ENCODE measurements around the gene MCF2L2.
"Not testable (repeated sequence)": the region's sequence is repeated elsewhere in the genome, so short reads cannot be mapped to it uniquely, and the experiment has no call there.

Gene MCF2L2

GRCh38 chr3:183427876-183428446, 458 bp downstream of the MCF2L2 start:
- TF ChIP-seq CTBP1 (IDR thresholded peaks at IDR 0.05; ENCODE audit: borderline replicate concordance): 0 out of 2 replicates have a peak, but pooled peaks have one; percentile 28
- no peak for TF ChIP-seq NFRKB (IDR thresholded peaks at IDR 0.05)
- peak; percentile 29 for DNase-seq (ENCODE audit: extremely low spot score)
- ChIA-PET CTCF (no interaction called here), POLR2A (interaction anchor here (0.6 to 1.4 kb wide), 2 partner anchors 10 to 339 kb away, joined by 3 to 5 read pairs; no protein-coding TSS in a partner anchor)

DNA sequence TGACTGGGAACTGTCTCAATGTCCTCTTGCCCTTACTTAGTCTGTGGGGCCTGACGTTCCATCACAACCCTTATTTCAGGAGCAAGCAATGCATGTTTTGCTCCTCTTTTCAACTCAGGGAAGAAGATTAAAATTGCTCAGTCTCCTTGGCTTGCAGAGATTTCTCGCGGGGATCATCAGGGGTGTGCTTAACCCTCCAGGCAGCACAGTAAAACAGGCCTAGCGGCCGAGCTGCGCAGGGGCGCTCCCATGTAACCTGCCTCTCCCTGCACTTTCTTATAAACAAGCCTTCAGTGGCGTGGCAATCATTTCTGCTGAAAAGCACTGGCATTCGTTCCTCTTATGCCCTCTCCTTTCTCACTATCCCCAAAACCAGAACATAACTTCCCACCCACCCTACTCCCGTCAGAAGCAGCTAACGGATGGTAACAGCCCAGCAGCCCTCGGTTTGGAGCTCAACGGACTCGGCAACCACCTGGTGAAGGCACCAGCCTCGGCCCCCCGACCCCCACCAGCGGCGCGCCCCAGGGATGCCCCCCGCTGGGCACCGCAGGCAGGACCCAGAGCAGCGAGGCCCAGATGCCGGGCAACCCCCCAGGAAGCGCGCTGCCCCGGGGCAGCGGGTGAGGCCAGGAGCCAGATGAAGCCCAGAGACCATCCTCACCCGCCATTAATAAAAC, 1.1 kb downstream of the MCF2L2 start:
- ChIA-PET CTCF (no interaction called here), POLR2A (interaction anchor here (1.4 kb wide), 1 partner anchor 11 kb away, joined by 5 read pairs; no protein-coding TSS in a partner anchor)
- no peak for DNase-seq (ENCODE audit: extremely low spot score)
- TF ChIP-seq BHLHE40 (IDR thresholded peaks at IDR 0.05; ENCODE audit: borderline replicate concordance) (no peak), ARNT (IDR thresholded peaks at IDR 0.05) (no peak), FOXK2 (IDR thresholded peaks at IDR 0.05) (no peak), CTBP1 (IDR thresholded peaks at IDR 0.05; ENCODE audit: borderline replicate concordance) (no peak), FOXA1 (IDR thresholded peaks at IDR 0.05) (no peak)
- TF ChIP-seq, protein P1, sequence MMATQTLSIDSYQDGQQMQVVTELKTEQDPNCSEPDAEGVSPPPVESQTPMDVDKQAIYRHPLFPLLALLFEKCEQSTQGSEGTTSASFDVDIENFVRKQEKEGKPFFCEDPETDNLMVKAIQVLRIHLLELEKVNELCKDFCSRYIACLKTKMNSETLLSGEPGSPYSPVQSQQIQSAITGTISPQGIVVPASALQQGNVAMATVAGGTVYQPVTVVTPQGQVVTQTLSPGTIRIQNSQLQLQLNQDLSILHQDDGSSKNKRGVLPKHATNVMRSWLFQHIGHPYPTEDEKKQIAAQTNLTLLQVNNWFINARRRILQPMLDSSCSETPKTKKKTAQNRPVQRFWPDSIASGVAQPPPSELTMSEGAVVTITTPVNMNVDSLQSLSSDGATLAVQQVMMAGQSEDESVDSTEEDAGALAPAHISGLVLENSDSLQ (IDR thresholded peaks at IDR 0.05): no peak

DNA sequence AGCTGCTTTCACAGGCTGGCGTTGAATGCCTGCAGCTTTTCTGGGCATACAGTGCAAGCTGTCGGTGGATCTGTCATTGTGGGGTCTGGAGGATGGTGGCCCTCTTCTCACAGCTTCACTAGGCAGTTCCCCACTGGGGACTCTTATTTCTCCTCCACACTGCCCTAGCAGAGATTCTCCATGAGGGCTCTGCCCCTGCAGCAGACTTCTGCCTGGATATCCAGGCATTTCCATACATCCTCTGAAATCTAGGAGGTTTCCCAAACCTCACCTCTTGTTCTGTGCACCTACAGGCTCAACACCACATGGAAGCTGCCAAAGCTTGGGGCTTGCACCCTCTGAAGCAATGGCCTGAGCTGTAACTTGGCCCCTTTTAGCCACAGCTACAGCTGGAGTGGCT, 9.6 kb downstream of the MCF2L2 start:
- POLR2A ChIA-PET; CTCF ChIA-PET; DNase-seq (ENCODE audit: extremely low spot score): not testable (repeated sequence)

GRCh38 chr3:183411216-183411922, 17.1 kb downstream of the MCF2L2 start:
- ChIA-PET CTCF (no interaction called here), POLR2A (no interaction called here)
- no peak for DNase-seq (ENCODE audit: extremely low spot score)
- TF ChIP-seq TARDBP (IDR thresholded peaks at IDR 0.05) (no peak), CTBP1 (IDR thresholded peaks at IDR 0.05; ENCODE audit: borderline replicate concordance) (no peak), BHLHE40 (IDR thresholded peaks at IDR 0.05; ENCODE audit: borderline replicate concordance) (no peak), NFRKB (IDR thresholded peaks at IDR 0.05) (no peak), SP1 (IDR thresholded peaks at IDR 0.05) (no peak), FOXA1 (IDR thresholded peaks at IDR 0.05) (no peak), SUZ12 (IDR thresholded peaks at IDR 0.05) (no peak), L3MBTL2 (conservative IDR thresholded peaks at IDR 0.05) (no peak), ELF4 (IDR thresholded peaks at IDR 0.05) (no peak), FOXK2 (IDR thresholded peaks at IDR 0.05) (no peak), ZNF384 (IDR thresholded peaks at IDR 0.05) (no peak), HDGF (IDR thresholded peaks at IDR 0.05; ENCODE audit: borderline replicate concordance) (no peak), ARNT (IDR thresholded peaks at IDR 0.05) (no peak), LEF1 (IDR thresholded peaks at IDR 0.05; ENCODE audit: borderline replicate concordance) (no peak), FOXM1 (IDR thresholded peaks at IDR 0.05; ENCODE audit: borderline replicate concordance) (no peak)
- TF ChIP-seq, protein P1 (IDR thresholded peaks at IDR 0.05): no peak

DNA sequence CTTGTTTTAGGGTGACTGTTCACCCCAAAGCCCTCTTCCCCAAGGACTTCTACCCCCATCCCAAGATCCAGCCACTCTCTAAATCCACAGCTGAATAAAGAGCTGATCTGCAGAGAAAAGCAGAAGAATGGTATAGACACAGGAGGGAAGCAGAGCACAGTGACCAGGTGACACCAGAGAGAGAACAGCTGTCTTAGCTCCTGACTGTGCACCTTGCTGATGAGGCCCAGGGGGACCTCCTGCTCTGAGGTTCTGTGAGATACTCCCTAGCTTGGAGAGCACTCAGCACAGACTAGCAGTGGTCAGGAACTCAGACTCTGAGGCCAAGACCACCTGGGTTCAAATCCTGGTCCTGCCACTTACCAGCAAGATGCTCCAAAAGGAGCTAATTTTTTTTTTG, 17.7 kb downstream of the MCF2L2 start:
- TF ChIP-seq L3MBTL2 (conservative IDR thresholded peaks at IDR 0.05) (no peak), ARNT (IDR thresholded peaks at IDR 0.05) (no peak)
- DNase-seq (ENCODE audit: extremely low spot score): no peak
- ChIA-PET POLR2A (no interaction called here), CTCF (no interaction called here)

GRCh38 chr3:183410280-183410679, 18.1 kb downstream of the MCF2L2 start:
- TF ChIP-seq ARNT (IDR thresholded peaks at IDR 0.05): no peak
- no peak for TF ChIP-seq HDGF (IDR thresholded peaks at IDR 0.05; ENCODE audit: borderline replicate concordance)
- TF ChIP-seq ZNF384 (IDR thresholded peaks at IDR 0.05): no peak
- TF ChIP-seq SUZ12 (IDR thresholded peaks at IDR 0.05): no peak
- no peak for TF ChIP-seq LEF1 (IDR thresholded peaks at IDR 0.05; ENCODE audit: borderline replicate concordance)
- TF ChIP-seq FOXK2 (IDR thresholded peaks at IDR 0.05): no peak
- TF ChIP-seq, protein P1 (IDR thresholded peaks at IDR 0.05): no peak
- no peak for TF ChIP-seq NFRKB (IDR thresholded peaks at IDR 0.05)
- TF ChIP-seq FOXM1 (IDR thresholded peaks at IDR 0.05; ENCODE audit: borderline replicate concordance): no peak
- CTCF ChIA-PET: no interaction called here
- no peak for DNase-seq (ENCODE audit: extremely low spot score)
- POLR2A ChIA-PET: no interaction called here

DNA sequence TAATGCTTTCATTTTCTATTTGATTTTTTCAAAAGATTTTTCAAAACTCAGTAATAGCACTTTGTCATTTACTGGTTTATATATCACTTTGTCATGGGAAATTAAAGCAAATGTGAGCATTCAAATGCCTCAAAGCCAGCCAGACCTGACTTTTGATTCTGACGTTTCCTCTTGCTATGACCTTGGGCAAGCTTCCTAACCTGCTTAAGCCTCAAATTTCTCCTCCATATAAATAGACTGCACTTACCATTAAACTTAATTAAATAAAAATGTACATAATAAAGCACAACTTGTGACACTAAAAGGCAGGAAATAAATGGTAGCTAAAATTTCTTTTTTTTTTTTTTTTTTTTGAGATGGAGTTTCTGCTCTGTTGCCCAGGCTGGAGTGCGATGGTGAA, 19.2 kb downstream of the MCF2L2 start:
- POLR2A ChIA-PET: no interaction called here
- CTCF ChIA-PET: no interaction called here
- TF ChIP-seq TARDBP (IDR thresholded peaks at IDR 0.05) (no peak), ARNT (IDR thresholded peaks at IDR 0.05) (no peak), CTBP1 (IDR thresholded peaks at IDR 0.05; ENCODE audit: borderline replicate concordance) (no peak), BHLHE40 (IDR thresholded peaks at IDR 0.05; ENCODE audit: borderline replicate concordance) (no peak), HDGF (IDR thresholded peaks at IDR 0.05; ENCODE audit: borderline replicate concordance) (no peak), ELF4 (IDR thresholded peaks at IDR 0.05) (no peak), SUZ12 (IDR thresholded peaks at IDR 0.05) (no peak), FOXA1 (IDR thresholded peaks at IDR 0.05) (no peak), FOXK2 (IDR thresholded peaks at IDR 0.05) (no peak), NFRKB (IDR thresholded peaks at IDR 0.05) (no peak), FOXM1 (IDR thresholded peaks at IDR 0.05; ENCODE audit: borderline replicate concordance) (no peak), L3MBTL2 (conservative IDR thresholded peaks at IDR 0.05) (no peak), ZNF384 (IDR thresholded peaks at IDR 0.05) (no peak), LEF1 (IDR thresholded peaks at IDR 0.05; ENCODE audit: borderline replicate concordance) (no peak), SP1 (IDR thresholded peaks at IDR 0.05) (no peak)
- TF ChIP-seq, protein P1 (IDR thresholded peaks at IDR 0.05): no peak
- no peak for DNase-seq (ENCODE audit: extremely low spot score)

Measured in HEK293T (cell line).